Fibroblast of skin of right biceps (primary cell): ENCODE measurements around the gene SPEM2.

ENCODE experiments used
- DNase-seq: peaks from one replicate; pipeline ENCODE4 v3.0.0-alpha.2; 2013

SPEM2 gene

DNA sequence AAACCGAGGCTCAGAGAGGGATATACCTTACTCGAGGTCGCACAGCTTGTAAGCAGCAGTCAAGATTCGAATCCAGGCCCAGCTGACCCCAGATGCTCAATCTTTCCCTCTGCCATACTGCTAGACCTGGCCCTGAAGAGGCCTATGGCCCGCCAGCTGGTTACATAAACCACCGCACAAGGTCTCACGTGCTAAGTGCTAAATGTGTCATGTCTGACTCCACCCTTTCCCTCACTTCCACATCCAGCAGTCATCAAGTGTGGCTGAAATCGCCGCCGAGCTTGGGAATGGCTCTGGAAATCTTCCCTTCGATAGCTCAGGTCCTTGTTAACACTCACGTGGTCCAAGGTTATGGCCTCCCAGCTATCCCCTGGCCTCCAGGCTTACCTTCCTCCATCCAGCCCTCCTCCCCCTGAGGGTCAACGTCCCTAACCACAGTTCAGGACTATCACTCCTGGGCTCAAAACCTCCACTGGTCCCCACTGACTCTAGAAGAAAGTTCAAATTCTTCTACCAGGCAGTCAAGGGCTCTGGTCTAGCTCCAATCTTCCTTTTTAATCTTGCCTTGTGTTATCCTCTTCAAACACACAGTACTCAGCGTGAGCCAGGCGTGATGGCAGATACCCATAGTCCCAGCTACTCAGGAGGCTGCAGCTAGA is 50.5 kb downstream of the SPEM2 start:
- peak; percentile 34 for DNase-seq

GRCh38 chr17:7476494-7476893 is 51.1 kb downstream of the SPEM2 start:
- DNase-seq, result peak; percentile 48

DNA sequence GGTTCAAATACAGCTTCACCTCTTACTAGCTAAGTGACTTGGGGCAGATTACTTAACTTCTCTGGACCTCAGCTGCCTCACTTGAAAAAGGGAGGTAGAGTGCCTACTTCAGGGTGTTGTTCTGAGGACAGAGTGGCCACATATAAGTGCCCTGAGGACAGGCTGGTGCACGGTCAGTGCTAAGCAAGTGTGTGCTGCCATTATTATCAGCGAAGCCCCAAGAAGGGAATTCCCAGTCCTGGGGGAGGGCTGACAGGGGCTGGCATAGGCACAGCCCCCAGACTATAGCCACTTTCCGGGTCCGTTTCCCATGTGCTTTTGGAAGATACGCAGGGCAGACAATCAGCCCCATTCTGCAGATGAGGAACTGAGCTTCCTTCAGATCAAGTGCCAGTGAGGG is 51.5 kb downstream of the SPEM2 start:
- no peak for DNase-seq
